HepG2 (cell line): ENCODE measurements around the gene STK24. TPM values are rescaled to one million over a fixed set of nuclear protein-coding genes. Genes with fewer than 3 reads are reported as not detected.

Experiments
- ATAC-seq: fragments of 200-7000 bp; cut with Tn5 transposase; 3 replicates; pipeline ENCODE4 v1.9.1; 2020; ENCODE audit warnings: mild to moderate bottlenecking, moderate library complexity
- BruUV-seq: library from RNA; stranded (reverse); fragments of 400-500 nt; replicated peaks from 2 replicates; lab custom pipeline; 2021; lab: Mats Ljungman, UMichigan
- CTCF ChIA-PET: fragments of 300-600 bp; formaldehyde crosslinking; extraction: SDS; loops from one replicate; lab custom pipeline; 2021; ENCODE audit warnings: low total read pairs, inconsistent platforms, low intra/inter-chr PET ratio; lab: Yijun Ruan, JAX
- POLR2A ChIA-PET: fragments of 350-600 bp; sonication (Branson Sonifier 250); formaldehyde crosslinking; loops from one replicate; lab custom pipeline; 2020; ENCODE audit warnings: antibody characterized with exemption, inconsistent platforms; lab: Yijun Ruan, JAX
- DNase-seq: peaks from one replicate; pipeline ENCODE4 v3.0.0-alpha.2; 2015; ENCODE audit warnings: low spot score
- FAIRE-seq: peaks from 3 replicates; lab custom pipeline; 2011; peaks lifted over from hg19 to GRCh38; lab: Jason Lieb, UNC
- H2AFZ ChIP-seq: one replicate; pipeline ENCODE4 v1.6.1; 2011; ENCODE audit warnings: low read length, inconsistent platforms
- H3K27ac ChIP-seq: fragments of 300-600 bp; 3 replicates; pipeline ENCODE4 v1.8.0; 2011; ENCODE audit warnings: mixed run types, mild to moderate bottlenecking, mixed read lengths, low read length, inconsistent platforms; ENCODE audit not compliant: insufficient read depth; ENCODE audit errors: extremely low read length
- H3K27me3 ChIP-seq, 2 experiments: fragments of 200-600 bp in 1 of 2; 2 replicates in 1 of 2; 3 replicates in 1 of 2; pipeline versions ENCODE4 v1.6.0 to v1.8.0; 2011; ENCODE audit warnings: low read length in 2 of 2, mild to moderate bottlenecking in 2 of 2, moderate library complexity in 2 of 2, inconsistent platforms in 1 of 2; ENCODE audit not compliant: insufficient read depth in 2 of 2, control insufficient read depth in 1 of 2
- H3K36me3 ChIP-seq, 2 experiments: fragments of 200-600 bp in 1 of 2; replicated peaks in 1 of 2; 2 replicates in 1 of 2; 3 replicates in 1 of 2; pipeline versions ENCODE4 v1.5.1 to v1.8.0; 2011; ENCODE audit warnings: low read length in 2 of 2, inconsistent platforms in 1 of 2; ENCODE audit not compliant: insufficient read depth in 2 of 2, control insufficient read depth in 1 of 2
- H3K4me1 ChIP-seq: 2 replicates; pipeline ENCODE4 v1.5.1; 2012; ENCODE audit warnings: low read length, inconsistent platforms; ENCODE audit not compliant: insufficient read depth
- H3K4me2 ChIP-seq: 2 replicates; pipeline ENCODE4 v1.6.0; 2011; ENCODE audit warnings: low read depth, low read length, inconsistent platforms
- H3K4me3 ChIP-seq, 3 experiments: fragments of 200-600 bp in 1 of 3; sonication (generic), shearing (Covaris generic) in 1 of 3; replicated peaks in 1 of 3; 2 replicates each; pipeline ENCODE4 v1.5.1; 2011 to 2016; ENCODE audit warnings: low read length in 3 of 3, inconsistent platforms in 2 of 3, low read depth in 2 of 3, mild to moderate bottlenecking in 2 of 3, control low read depth in 1 of 3, mixed read lengths in 1 of 3; ENCODE audit not compliant: insufficient read depth in 1 of 3
- H3K79me2 ChIP-seq: one replicate; pipeline ENCODE4 v1.6.1; 2011; ENCODE audit warnings: low read length, inconsistent platforms; ENCODE audit not compliant: insufficient read depth
- H3K9ac ChIP-seq: 2 replicates; pipeline ENCODE4 v1.6.0; 2011; ENCODE audit warnings: mild to moderate bottlenecking, low read depth, low read length, inconsistent platforms; ENCODE audit not compliant: insufficient read depth
- H3K9me3 ChIP-seq: 2 replicates; pipeline ENCODE4 v1.5.1; 2012; ENCODE audit warnings: mild to moderate bottlenecking, low read length
- H4K20me1 ChIP-seq: 2 replicates; pipeline ENCODE4 v1.6.0; 2011; ENCODE audit warnings: inconsistent platforms, mild to moderate bottlenecking, low read length, moderate library complexity; ENCODE audit not compliant: insufficient read depth
- CTCF ChIP-seq: sonication (generic); formaldehyde crosslinking; IDR thresholded peaks from 2 replicates; pipeline ENCODE4 v1.5.0; 2020; ENCODE audit warnings: mild to moderate bottlenecking, missing genetic modification reagents, moderate library complexity
- ETV6 ChIP-seq: sonication (generic); formaldehyde crosslinking; conservative IDR thresholded peaks from 2 replicates; pipeline ENCODE4 v1.4.0; 2020; ENCODE audit warnings: missing genetic modification reagents
- HNF4G ChIP-seq, 2 experiments: sonication (generic) in 1 of 2; formaldehyde crosslinking in 1 of 2; IDR thresholded peaks; 2 replicates each; pipeline versions ENCODE4 v1.4.0 to v1.6.1; 2011 to 2020; ENCODE audit warnings: borderline replicate concordance in 2 of 2, low read depth in 2 of 2, mild to moderate bottlenecking in 2 of 2, low read length in 1 of 2, missing genetic modification reagents in 1 of 2, moderate library complexity in 1 of 2
- STAG1 ChIP-seq: sonication (generic); formaldehyde crosslinking; IDR thresholded peaks from 2 replicates; pipeline ENCODE4 v1.4.0; 2020; ENCODE audit warnings: missing genetic modification reagents
- ZBTB33 ChIP-seq: sonication (generic); formaldehyde crosslinking; IDR thresholded peaks from 2 replicates; pipeline ENCODE4 v1.4.0; 2020; ENCODE audit warnings: missing genetic modification reagents
- ZBTB38 ChIP-seq: sonication (generic); formaldehyde crosslinking; IDR thresholded peaks from 2 replicates; pipeline ENCODE4 v1.5.1; 2020; ENCODE audit warnings: mild to moderate bottlenecking, missing genetic modification reagents
- ZNF510 ChIP-seq: sonication (generic); formaldehyde crosslinking; IDR thresholded peaks from 2 replicates; pipeline ENCODE4 v1.4.0; 2020; ENCODE audit warnings: low read depth, mild to moderate bottlenecking, missing genetic modification reagents
- ZNF687 ChIP-seq: sonication (generic); formaldehyde crosslinking; IDR thresholded peaks from 2 replicates; pipeline ENCODE4 v1.5.1; 2020; ENCODE audit warnings: mild to moderate bottlenecking, missing genetic modification reagents, moderate library complexity
- WGBS: methylation state at CpG from one replicate; pipeline ENCODE4 v1.1.6; 2017; ENCODE audit warnings: low lambda C conversion rate; 5-methylcytosine and 5-hydroxymethylcytosine counted together
- in situ Hi-C: cut with HindIII; loops from 2 replicates; pipeline ENCODE4 v1.10.0; 2017; ENCODE audit warnings: low pct_unique_long_range_greater_than_20kb; ENCODE audit not compliant: extremely low pct_ligation_motif_present
- intact Hi-C: fragments of 100-400 bp; cut with micrococcal nuclease; formaldehyde crosslinking; loops from one replicate; pipeline ENCODE4 v1.10.0; 2022; ENCODE audit not compliant: unreplicated experiment
- polyA plus RNA-seq, 8 experiments: library from polyadenylated mRNA; depleted of rRNA in 3 of 8; stranded (reverse) in 7 of 8; unstranded in 1 of 8; fragments of >200 nt; fragmentation: Illumina TruSeq in 4 of 8; extraction: Trizol in 4 of 8; gene quantifications; 2 replicates each; pipeline versions ENCODE4 v1.2.1 to v1.2.3, GENCODE V29; 2011 to 2016; ENCODE audit warnings: low read depth in 4 of 8, missing spikeins in 1 of 8, mixed read lengths in 1 of 8; ENCODE audit not compliant: insufficient read depth in 1 of 8
- total RNA-seq, 5 experiments: library from RNA; depleted of rRNA; stranded (reverse); fragments of >200 nt; fragmentation: Illumina TruSeq; extraction: Trizol; gene quantifications; 2 replicates each; pipeline ENCODE4 v1.2.3, GENCODE V29; 2016; ENCODE audit warnings: low read depth in 1 of 5

STK24 gene
- total and polyA plus RNA-seq, 2 of the 13 experiments (the other 11 are each of a cell fraction or from before 2014, with no cell fraction given): 51.3 to 73.0 TPM

- Histone ChIP-seq H3K4me1 (peaks cover 52% of the 10 kb centered on the region), H3K9ac (no peak overlapping the region), H4K20me1 (peaks cover 24% of the 10 kb centered on the region; the same call in 1 of the 2 replicates), H3K27me3 (no peaks in the 10 kb centered on the region), H3K36me3 (peaks cover 20 to 53% of the 10 kb centered on the region in 2 experiments), H3K79me2 (peaks cover 34% of the 10 kb centered on the region), H3K4me3 (no peak overlapping the region), H2AFZ (no peak overlapping the region), H3K9me3 (no peaks in the 10 kb centered on the region), H3K4me2 (no peak overlapping the region), H3K27ac (peak overlapping the region; percentile 46)
- DNase-seq (no peak), FAIRE-seq (no peak), ATAC-seq (no peak; the same call in 2 of the 3 replicates)
- no TSS peak for BruUV-seq
- WGBS: 77% methylated on average over 10 of the region's 10 CpGs
- intact Hi-C loops: loop anchor here (5.0 kb wide), 1 partner anchor 68 kb away; no protein-coding TSS in a partner anchor
- peak; percentile 87 for TF ChIP-seq ZBTB33 (CRISPR knock-in tag)
- peak; percentile 34 for TF ChIP-seq STAG1 (CRISPR knock-in tag)
- peak; percentile 55 for TF ChIP-seq CTCF (CRISPR knock-in tag)
- peak; percentile 38; the same call in 1 of the 2 replicates for TF ChIP-seq HNF4G (IDR thresholded peaks at IDR 0.05; ENCODE audit: borderline replicate concordance, low read depth, low read length)
- TF ChIP-seq HNF4G (CRISPR knock-in tag; IDR thresholded peaks at IDR 0.05; ENCODE audit: borderline replicate concordance, low read depth): no peak
- peak; percentile 8; the same call in 1 of the 2 replicates for TF ChIP-seq ZNF687 (CRISPR knock-in tag)
- TF ChIP-seq ZNF510 (CRISPR knock-in tag): no peak
- TF ChIP-seq ETV6 (CRISPR knock-in tag): no peak
- TF ChIP-seq ZBTB38 (CRISPR knock-in tag): peak; percentile 70
- in situ Hi-C loops: no loop called here
- CTCF ChIA-PET: no interaction called here
- POLR2A ChIA-PET: no interaction called here
Measured at GRCh38 chr13:98474292-98474691, 102.6 kb downstream of the STK24 start.
